GM19397 (cell line): ENCODE results near the gene UBR4.
"Not testable (repeated sequence)": the region's sequence is repeated elsewhere in the genome, so short reads cannot be mapped to it uniquely, and the experiment has no call there.

Experiments used
- ATAC-seq: cut with Tn5 transposase; IDR thresholded peaks from one replicate; pipeline ENCODE4 v1.9.1; 2021; ENCODE audit warnings: mild to moderate bottlenecking, moderate library complexity; ENCODE audit not compliant: unreplicated experiment

The UBR4 gene

GRCh38 chr1:19209990-19210771, at the start of gene UBR4:
TSS of gene UBR4 (minus strand) at chr1:19210266. CDS start at chr1:19210248, 18 bp downstream.
- ATAC-seq = peak; percentile 89

GRCh38 chr1:19258353-19258752, 48.3 kb upstream of the UBR4 start:
- no peak for ATAC-seq

GRCh38 chr1:19257178-19257914, 47.3 kb upstream of the UBR4 start:
- no peak for ATAC-seq

- ATAC-seq = not testable (repeated sequence)
Measured at GRCh38 chr1:19256301-19256700, 46.2 kb upstream of the UBR4 start.

- no peak for ATAC-seq
Measured at GRCh38 chr1:19255288-19255687, 45.2 kb upstream of the UBR4 start.

GRCh38 chr1:19254416-19254815, 44.4 kb upstream of the UBR4 start:
- ATAC-seq = no peak

- peak; percentile 82 for ATAC-seq
Measured at GRCh38 chr1:19251305-19252196, 41.5 kb upstream of the UBR4 start, which contains the start of the genes EMC1 and MRTO4. TSS of gene EMC1 (minus strand) at chr1:19251524. CDS start at chr1:19251509, 15 bp downstream. TSS of gene MRTO4 (plus strand) at chr1:19251805. CDS start at chr1:19251836, 31 bp downstream.

GRCh38 chr1:19250629-19251304, 40.7 kb upstream of the UBR4 start:
- ATAC-seq = no peak

GRCh38 chr1:19240673-19241538, 30.8 kb upstream of the UBR4 start:
- no peak for ATAC-seq

GRCh38 chr1:19239876-19240275, 29.8 kb upstream of the UBR4 start:
- ATAC-seq = no peak

GRCh38 chr1:19234224-19234623, 24.2 kb upstream of the UBR4 start:
- no peak for ATAC-seq

- no peak for ATAC-seq
Measured at GRCh38 chr1:19232524-19232846, 22.4 kb upstream of the UBR4 start.

- ATAC-seq = not testable (repeated sequence)
Measured at GRCh38 chr1:19231736-19232523, 21.9 kb upstream of the UBR4 start.

GRCh38 chr1:19229828-19230325, 19.8 kb upstream of the UBR4 start:
- no peak for ATAC-seq

- ATAC-seq = no peak
Measured at GRCh38 chr1:19229229-19229628, 19.2 kb upstream of the UBR4 start.

GRCh38 chr1:19222979-19223824, 13.1 kb upstream of the UBR4 start:
- no peak for ATAC-seq

- no peak for ATAC-seq
Measured at GRCh38 chr1:19222573-19222972, 12.5 kb upstream of the UBR4 start.

- no peak for ATAC-seq
Measured at GRCh38 chr1:19220991-19221390, 10.9 kb upstream of the UBR4 start.
